GM21723 (cell line): Measurements from ENCODE around the gene F9.

Experiments
- ATAC-seq: cut with Tn5 transposase; IDR thresholded peaks from one replicate; pipeline ENCODE4 v1.9.1; 2021; ENCODE audit warnings: mild to moderate bottlenecking, moderate library complexity; ENCODE audit not compliant: unreplicated experiment

The F9 gene

GRCh38 chrX:139596068-139596467, 65.5 kb downstream of the F9 start:
- no peak for ATAC-seq

DNA sequence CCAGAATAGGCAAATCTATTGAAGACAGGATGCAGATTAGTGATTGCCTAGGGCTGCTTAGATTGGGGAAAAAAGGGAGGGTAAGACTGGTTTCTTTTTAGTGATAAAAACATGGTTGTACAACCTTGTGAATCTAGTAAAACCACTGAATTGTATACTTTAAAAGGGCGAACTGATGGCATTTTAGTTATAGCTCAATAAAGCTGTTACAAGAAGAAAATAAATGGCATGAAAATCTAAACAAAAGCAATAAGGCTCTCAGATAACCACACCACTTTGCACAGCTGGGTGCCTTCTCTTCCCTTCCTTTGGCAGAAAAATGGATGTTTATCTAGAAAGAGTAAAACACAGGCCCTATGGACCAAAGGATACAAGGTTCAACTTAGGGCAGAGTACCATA, 69.6 kb downstream of the F9 start:
- no peak for ATAC-seq
